Breast epithelium (tissue), 4 donors: ENCODE data around the gene SYNE4. TPM values are rescaled to one million over a fixed set of nuclear protein-coding genes. Genes with fewer than 3 reads are reported as not detected.
A peak's percentile ranks its signal among the peaks of the same experiment; 100 is the strongest.

ENCODE experiments used
- DNase-seq, 2 donors: peaks; one replicate each; pipeline ENCODE4 v3.0.0-alpha.2; 2019; ENCODE audit warnings: low spot score in 2 of 2
- H3K27ac ChIP-seq, 2 donors: fragments of 200-600 bp; sonication (generic) in 1 of 2; one replicate each; pipeline ENCODE4 v1.5.1; 2016 to 2019; ENCODE audit warnings: mild to moderate bottlenecking in 1 of 2
- H3K27me3 ChIP-seq, 2 donors: fragments of 200-600 bp; sonication (generic) in 1 of 2; one replicate each; pipeline versions ENCODE4 v1.5.1 to v1.6.0; 2017 to 2019; ENCODE audit warnings: control low read depth in 1 of 2, mild to moderate bottlenecking in 1 of 2
- H3K36me3 ChIP-seq: fragments of 200-600 bp; one replicate; pipeline ENCODE4 v1.5.1; 2019
- H3K4me1 ChIP-seq, 2 donors: fragments of 200-600 bp; sonication (generic); one replicate each; pipeline ENCODE4 v1.5.1; 2016 to 2019; ENCODE audit warnings: control low read depth in 1 of 2
- H3K4me3 ChIP-seq, 3 donors: fragments of 200-600 bp; sonication (generic); 1 replicate in 2 of 3; 2 replicates in 1 of 3; pipeline ENCODE4 v1.5.1; 2016 to 2019; ENCODE audit warnings: mild to moderate bottlenecking in 3 of 3, moderate library complexity in 2 of 3
- H3K9me3 ChIP-seq, 2 donors: fragments of 200-600 bp; sonication (generic) in 1 of 2; one replicate each; pipeline ENCODE4 v1.5.1; 2016 to 2019; ENCODE audit warnings: control low read depth in 1 of 2
- POLR2A ChIP-seq: fragments of 450-650 bp; IDR thresholded peaks from one replicate; pipeline ENCODE4 v1.6.1; 2016; ENCODE audit warnings: antibody characterized with exemption, mild to moderate bottlenecking, moderate library complexity
- POLR2AphosphoS5 ChIP-seq, 3 donors: sonication (generic); formaldehyde crosslinking; IDR thresholded peaks; one replicate each; pipeline ENCODE4 v1.6.1; 2017; ENCODE audit warnings: antibody characterized with exemption in 3 of 3
- intact Hi-C: fragments of 100-400 bp; cut with DNase I; formaldehyde crosslinking; loops from one replicate; pipeline ENCODE4 v1.15.1; 2023; ENCODE audit warnings: low total_unique reads
- total RNA-seq, 3 donors: library from RNA; depleted of rRNA; stranded (reverse); fragments of >200 nt; gene quantifications; one replicate each; pipeline ENCODE4 v1.1.0, GENCODE V29; 2016
- TF ChIP-seq, protein P1 (sequence below), 3 donors: fragments of 450-650 bp; IDR thresholded peaks; one replicate each; pipeline ENCODE4 v1.5.1; 2016 to 2017; ENCODE audit warnings: antibody characterized with exemption in 3 of 3, mild to moderate bottlenecking in 3 of 3, moderate library complexity in 3 of 3

The SYNE4 gene
- total RNA-seq, 3 donors from 2014 or later: 0.16 to 15.5 (median 9.5) TPM

DNA sequence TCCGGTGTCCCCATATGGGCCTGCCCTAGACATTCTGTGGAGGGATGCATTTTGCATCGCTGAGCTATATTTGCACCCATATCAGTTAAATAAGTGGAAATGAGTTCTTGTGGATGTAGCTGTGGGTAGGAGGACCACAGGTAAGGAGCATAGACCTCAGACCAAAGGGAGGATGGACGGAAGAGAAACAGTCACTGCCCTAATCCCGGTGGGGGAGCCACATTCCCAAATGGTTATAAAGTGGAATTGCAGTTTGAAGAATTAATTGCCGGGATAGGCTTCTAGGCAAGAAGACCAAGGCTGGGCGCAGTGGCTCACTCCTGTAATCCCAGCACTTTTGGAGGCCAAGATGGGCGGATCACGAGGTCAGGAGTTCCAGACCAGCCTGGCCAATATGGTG is 11.8 kb downstream of the SYNE4 start:
- peak overlapping the region; percentile 64 to 85 for H3K27ac ChIP-seq
- no peaks in the 10 kb centered on the region for H3K9me3 ChIP-seq
- no peak for DNase-seq
- TF ChIP-seq POLR2A (no peak), POLR2AphosphoS5 (IDR thresholded peaks at IDR 0.05) (no peak)
- TF ChIP-seq, protein P1, sequence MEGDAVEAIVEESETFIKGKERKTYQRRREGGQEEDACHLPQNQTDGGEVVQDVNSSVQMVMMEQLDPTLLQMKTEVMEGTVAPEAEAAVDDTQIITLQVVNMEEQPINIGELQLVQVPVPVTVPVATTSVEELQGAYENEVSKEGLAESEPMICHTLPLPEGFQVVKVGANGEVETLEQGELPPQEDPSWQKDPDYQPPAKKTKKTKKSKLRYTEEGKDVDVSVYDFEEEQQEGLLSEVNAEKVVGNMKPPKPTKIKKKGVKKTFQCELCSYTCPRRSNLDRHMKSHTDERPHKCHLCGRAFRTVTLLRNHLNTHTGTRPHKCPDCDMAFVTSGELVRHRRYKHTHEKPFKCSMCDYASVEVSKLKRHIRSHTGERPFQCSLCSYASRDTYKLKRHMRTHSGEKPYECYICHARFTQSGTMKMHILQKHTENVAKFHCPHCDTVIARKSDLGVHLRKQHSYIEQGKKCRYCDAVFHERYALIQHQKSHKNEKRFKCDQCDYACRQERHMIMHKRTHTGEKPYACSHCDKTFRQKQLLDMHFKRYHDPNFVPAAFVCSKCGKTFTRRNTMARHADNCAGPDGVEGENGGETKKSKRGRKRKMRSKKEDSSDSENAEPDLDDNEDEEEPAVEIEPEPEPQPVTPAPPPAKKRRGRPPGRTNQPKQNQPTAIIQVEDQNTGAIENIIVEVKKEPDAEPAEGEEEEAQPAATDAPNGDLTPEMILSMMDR (IDR thresholded peaks at IDR 0.05): no peak
- H3K4me3 ChIP-seq: peak overlapping the region in 1 of 3 donors; percentile 85
- peaks cover 5 to 7% of the 10 kb centered on the region in 2 donors for H3K4me1 ChIP-seq
- no peaks in the 10 kb centered on the region for H3K27me3 ChIP-seq
- intact Hi-C loops: no loop called here
- H3K36me3 ChIP-seq: no peaks in the 10 kb centered on the region

DNA sequence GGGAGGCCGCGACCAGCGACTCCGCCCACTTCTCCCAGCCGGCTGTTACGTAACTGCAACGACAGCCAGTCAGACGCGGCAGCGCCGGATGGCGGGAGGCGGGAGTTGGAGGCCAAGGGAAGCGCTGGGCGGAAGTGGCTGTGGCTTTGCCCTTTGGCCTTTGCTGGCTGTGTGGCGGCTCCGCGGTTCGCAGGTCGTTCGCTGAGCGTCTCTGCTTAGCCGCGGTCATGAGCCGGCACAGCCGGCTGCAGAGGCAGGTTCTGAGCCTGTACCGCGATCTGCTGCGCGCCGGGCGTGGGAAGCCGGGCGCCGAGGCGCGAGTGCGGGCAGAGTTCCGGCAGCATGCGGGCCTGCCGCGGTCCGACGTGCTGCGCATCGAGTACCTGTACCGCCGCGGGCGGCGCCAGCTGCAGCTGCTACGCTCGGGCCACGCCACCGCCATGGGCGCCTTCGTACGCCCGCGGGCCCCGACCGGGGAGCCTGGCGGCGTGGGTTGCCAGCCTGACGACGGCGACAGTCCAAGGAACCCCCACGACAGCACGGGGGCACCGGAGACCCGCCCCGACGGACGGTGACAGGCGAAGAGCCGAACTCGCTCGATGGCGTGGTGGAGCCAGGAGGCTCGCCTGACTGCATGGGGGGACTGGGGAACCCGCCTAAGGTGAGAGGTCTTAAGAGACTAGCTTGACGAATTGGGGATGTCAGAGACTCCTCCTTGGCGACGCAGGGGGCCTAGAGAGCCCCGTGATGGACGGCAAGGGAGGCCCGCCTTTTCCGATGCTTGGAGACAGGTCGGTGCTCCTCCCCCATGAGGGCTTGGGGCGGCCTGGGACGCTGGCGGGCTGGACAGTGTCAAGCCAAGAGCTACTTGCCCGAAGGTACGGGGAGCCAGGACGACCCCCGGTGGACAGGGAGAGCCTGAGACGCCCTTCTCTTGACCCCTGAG is 13.3 kb downstream of the SYNE4 start, which contains the start of gene SDHAF1:
Gene SDHAF1, plus strand, starts transcription at position 141 of the 946 bp plus-strand sequence. Its CDS starts 87 bp downstream, at position 228.
- TF ChIP-seq, protein P1 (IDR thresholded peaks at IDR 0.05): no peak
- TF ChIP-seq POLR2AphosphoS5 (IDR thresholded peaks at IDR 0.05) (peak; percentile 82 to 93 (median 88)), POLR2A (peak; percentile 76)
- intact Hi-C loops: no loop called here
- DNase-seq: peak; percentile 93 to 96
- peaks cover 5 to 7% of the 10 kb centered on the region in 2 donors for H3K4me1 ChIP-seq
- H3K36me3 ChIP-seq: no peaks in the 10 kb centered on the region
- H3K4me3 ChIP-seq: peak within 1 kb of the TSS; percentile 61 to 98 (median 85)
- peak within 1 kb of the TSS; percentile 64 to 85 for H3K27ac ChIP-seq
- H3K9me3 ChIP-seq: no peaks in the 10 kb centered on the region
- no peaks in the 10 kb centered on the region for H3K27me3 ChIP-seq

DNA sequence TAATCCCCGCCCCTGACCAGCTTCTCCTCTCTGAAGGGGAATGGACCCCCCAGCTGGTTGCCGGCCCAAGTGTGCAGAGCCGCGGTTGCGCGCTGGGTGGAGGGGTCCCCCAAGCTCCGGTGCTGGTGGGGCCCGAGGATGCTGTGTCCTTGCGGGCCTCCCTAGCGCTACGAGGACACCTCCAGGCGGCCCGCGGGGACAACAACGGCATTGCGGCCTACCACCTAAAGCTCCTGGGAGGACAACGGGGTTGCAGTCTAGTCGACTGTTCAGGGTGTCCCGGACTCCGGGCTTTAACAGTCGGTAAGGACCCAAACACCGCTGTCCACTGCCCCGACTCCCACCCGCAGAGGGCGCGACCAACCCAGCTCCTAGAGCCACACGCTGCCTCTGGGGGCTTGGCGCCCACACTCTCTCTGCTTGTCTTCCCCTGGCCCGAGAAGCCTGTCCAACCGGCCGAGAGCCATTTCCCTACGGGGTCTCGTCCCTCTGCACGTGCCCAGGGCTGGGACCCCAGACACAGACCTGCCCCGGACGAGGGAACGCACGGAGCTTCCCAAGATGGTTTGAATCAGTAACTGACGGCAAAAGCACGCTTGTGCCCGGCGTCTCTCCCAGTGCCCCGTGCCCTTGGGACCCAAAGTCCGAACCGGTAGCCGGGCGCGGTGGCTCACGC is 14.6 kb downstream of the SYNE4 start:
- no peaks in the 10 kb centered on the region for H3K9me3 ChIP-seq
- DNase-seq: no peak
- no peaks in the 10 kb centered on the region for H3K36me3 ChIP-seq
- no peak overlapping the region for H3K27ac ChIP-seq
- peak overlapping the region; percentile 61 to 98 (median 85) for H3K4me3 ChIP-seq
- intact Hi-C loops: no loop called here
- H3K4me1 ChIP-seq: peaks cover 5 to 7% of the 10 kb centered on the region in 2 donors
- H3K27me3 ChIP-seq: no peaks in the 10 kb centered on the region
- TF ChIP-seq, protein P1 (IDR thresholded peaks at IDR 0.05): no peak
- no peak for TF ChIP-seq POLR2A

DNA sequence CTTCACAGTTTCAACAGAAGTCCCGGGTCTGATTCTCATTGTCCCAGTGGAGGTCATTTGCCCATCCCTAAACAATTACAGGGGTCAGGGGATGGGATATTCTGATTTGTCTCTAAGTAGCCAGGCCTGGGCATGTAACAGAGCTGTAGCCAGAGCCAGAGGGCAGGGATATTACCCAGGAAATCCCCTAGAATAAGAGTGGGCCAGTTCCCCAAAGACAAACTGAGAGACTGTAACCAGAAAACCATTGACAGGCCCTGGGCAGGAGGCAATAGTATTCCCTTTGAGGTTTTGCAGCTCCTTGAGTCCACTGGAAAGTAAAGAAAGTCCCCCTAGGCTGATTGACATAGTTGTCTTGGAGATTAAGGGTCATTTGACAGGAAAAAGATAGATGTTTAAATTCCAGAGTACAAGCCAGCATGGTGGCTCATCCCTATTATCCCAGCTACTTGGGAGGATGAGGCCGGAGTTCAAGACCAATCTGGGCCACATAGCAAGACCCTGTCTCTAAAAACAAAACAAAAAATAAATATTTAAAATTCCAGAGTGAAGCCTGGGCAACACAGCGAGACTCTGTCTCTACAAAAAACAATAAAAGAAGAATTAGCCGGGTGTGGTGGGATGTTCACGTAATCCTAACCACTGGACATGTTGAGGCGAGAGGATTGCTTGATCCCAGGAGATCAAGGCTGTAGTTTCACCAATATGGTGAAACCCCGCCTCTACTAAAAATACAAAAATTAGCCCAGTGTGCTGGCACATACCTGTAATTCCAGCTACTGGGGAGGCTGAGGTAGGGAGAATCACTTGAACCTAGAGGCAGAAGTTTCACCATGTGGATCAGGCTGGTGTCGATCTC is 15.5 kb downstream of the SYNE4 start:
- H3K4me1 ChIP-seq: peaks cover 5 to 7% of the 10 kb centered on the region in 2 donors
- TF ChIP-seq POLR2AphosphoS5 (IDR thresholded peaks at IDR 0.05) (no peak), POLR2A (no peak)
- TF ChIP-seq, protein P1 (IDR thresholded peaks at IDR 0.05): no peak
- H3K36me3 ChIP-seq: no peaks in the 10 kb centered on the region
- no peak overlapping the region for H3K4me3 ChIP-seq
- intact Hi-C loops: no loop called here
- no peak for DNase-seq
- no peaks in the 10 kb centered on the region for H3K27me3 ChIP-seq
- no peaks in the 10 kb centered on the region for H3K9me3 ChIP-seq
- H3K27ac ChIP-seq: no peak overlapping the region
